DMS 273 (cell line): ENCODE results near the gene SP2.

Experiments
- DNase-seq: peaks from one replicate; lab custom pipeline; 2025; ENCODE audit not compliant: unreplicated experiment; lab: John Stamatoyannopoulos, UW

Gene SP2

GRCh38 chr17:47889734-47890529 is 6.1 kb upstream of the SP2 start:
- peak; percentile 90 for DNase-seq

- DNase-seq: no peak
These were observed 4.4 kb upstream of the SP2 start for GRCh38 chr17:47891545-47892088.

- no peak for DNase-seq
These were observed 1.3 kb upstream of the SP2 start for GRCh38 chr17:47894498-47895346.

- peak; percentile 62 for DNase-seq
These were observed 635 bp upstream of the SP2 start for GRCh38 chr17:47895347-47895855.

DNA sequence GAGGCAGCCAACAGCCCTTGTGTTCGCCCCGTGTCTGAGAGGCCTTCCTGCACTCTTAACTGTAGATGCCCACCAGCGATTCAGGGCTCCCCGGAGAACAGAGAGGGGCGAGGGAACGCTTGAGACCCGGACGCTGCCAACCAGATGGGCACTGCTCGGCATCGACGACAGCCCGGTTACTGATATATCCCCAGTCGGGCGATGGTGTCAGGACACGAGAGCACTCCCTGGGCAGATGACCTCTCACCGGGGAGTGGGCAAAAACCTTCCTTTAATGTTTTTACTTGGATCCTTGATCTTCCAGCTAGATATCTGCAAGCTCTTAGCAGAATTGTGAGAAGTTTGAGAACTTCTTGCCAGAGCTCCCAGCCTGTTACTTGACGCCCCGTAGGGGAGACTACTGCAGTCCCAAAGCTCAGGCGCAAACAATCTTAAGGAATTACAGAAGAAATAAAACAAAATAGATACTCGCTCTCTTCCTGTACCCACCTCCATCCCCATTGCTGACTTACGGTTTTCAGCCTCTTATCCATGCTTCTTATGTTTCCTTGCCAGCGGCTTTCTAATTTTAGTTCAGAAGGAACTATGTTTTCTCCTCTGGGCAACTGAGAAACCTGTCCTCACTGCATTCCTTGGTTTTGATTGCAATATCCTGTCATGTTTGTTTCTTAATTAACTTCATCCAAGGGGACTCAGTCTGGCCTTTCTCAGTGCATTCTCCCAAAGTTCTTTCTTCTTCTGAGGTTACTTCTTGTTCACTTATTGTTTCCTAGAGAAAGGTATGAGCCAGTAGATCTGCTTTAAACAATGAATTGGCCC is 845 bp downstream of the SP2 start:
- DNase-seq: peak; percentile 84

- DNase-seq: no peak
These were observed 1.5 kb downstream of the SP2 start for GRCh38 chr17:47897561-47897960.

GRCh38 chr17:47898241-47898640 is 2.2 kb downstream of the SP2 start:
- DNase-seq: no peak

- no peak for DNase-seq
These were observed 3.6 kb downstream of the SP2 start for GRCh38 chr17:47899643-47900042.

GRCh38 chr17:47901423-47901822 is 5.4 kb downstream of the SP2 start:
- DNase-seq: no peak

GRCh38 chr17:47902039-47902744 is 6.2 kb downstream of the SP2 start:
- DNase-seq: no peak

DNA sequence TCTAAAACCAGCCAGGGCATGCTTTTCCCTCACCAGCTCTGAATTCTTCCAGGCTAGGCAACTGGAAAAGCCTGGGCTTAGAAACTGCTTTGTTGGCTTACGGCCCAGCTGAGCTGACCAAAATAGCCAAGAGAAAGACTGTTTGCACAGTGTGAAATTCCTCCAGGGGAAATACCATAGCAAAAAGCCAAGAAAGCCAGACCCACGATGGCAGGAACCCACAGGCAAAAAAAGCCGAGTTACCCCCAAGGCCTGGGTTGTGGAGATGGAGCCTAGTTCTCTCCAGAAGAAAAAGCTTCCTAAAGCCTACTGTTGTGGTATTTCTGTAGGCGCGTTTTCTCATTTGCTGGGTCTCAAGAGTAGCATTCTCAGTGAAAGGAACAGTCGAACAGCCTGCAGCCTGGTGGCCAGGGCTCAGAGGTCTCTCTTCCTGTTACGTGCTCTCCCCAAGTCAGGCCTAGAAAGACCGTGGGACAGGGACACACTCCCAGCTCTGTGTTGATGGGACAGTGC is 9.2 kb downstream of the SP2 start:
- DNase-seq: no peak

- no peak for DNase-seq
These were observed 10.4 kb downstream of the SP2 start for GRCh38 chr17:47906443-47906842.

DNA sequence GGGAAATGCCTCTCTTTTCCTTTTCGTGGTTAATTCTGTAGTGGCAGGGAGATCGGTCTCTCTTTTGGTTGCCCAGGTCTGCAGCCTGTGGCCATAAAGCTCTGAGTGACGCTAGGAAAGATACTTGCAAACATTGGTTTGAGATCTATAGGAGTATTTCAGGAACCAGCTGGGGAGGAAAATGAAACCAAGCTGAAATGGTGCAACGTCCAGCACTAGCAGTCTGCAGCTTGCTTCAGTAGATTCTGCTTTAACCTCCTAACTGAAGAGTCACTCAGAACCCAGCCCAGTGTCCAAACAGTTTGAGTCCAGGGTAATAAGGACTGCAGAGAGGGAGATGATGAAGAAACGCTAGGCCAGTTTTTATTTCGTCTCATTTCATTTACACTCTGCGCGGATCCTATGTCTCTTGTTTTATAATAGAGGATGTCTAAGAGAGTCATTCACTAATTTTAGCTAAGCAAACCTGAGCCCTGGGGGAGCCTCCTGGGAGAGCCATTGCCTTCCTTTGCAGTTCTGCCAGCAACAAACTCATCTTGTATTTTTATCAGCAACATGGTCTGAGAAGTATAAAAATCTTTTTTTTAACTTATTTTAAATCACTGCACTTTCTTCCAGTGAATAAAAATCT is 12.0 kb downstream of the SP2 start:
- no peak for DNase-seq

DNA sequence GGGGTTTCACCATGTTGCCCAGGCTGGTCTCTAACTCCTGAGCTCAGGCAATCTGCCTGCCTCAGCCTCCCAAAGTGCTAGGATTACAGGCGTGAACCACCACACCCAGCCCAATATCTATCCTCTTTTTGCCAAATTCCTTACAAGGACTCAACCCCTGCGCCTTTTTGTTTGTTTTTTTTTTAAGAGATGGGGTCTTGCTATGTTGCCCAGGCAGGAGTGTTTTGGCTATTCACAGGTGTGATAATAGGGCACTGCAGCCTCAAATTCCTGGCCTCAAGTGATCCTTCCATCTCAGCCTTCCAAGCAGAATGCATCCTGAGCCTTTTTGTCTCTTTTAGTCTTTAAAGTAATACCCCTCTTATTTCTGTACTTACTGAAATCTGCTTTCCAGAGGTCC is 17.0 kb downstream of the SP2 start:
- no peak for DNase-seq

GRCh38 chr17:47914306-47914948 is 18.4 kb downstream of the SP2 start:
- DNase-seq: peak; percentile 41

DNA sequence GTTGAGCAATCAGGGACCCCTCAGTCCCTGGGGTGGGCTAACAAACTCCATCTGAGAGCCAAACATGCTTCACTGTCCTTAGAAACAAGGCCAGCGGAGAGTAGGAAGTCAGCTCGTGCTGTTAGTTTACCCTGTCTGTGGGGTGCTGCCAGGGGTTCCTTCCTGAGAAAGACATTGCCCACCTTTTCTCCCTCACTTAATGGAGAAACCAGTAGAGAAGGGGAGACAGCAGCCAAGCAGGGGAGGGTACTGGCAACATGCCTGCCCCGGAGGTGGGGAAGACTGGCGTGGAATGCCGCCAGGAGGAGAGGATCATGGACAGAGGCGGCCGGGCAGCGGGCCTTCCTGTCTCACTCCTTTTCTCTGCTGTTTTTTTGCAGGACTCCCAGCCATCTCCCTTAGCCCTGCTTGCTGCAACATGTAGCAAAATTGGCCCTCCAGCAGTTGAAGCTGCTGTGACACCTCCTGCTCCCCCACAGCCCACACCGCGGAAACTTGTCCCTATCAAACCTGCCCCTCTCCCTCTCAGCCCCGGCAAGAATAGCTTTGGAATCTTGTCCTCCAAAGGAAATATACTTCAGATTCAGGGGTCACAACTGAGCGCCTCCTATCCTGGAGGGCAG is 19.9 kb downstream of the SP2 start:
- peak; percentile 26 for DNase-seq

DNA sequence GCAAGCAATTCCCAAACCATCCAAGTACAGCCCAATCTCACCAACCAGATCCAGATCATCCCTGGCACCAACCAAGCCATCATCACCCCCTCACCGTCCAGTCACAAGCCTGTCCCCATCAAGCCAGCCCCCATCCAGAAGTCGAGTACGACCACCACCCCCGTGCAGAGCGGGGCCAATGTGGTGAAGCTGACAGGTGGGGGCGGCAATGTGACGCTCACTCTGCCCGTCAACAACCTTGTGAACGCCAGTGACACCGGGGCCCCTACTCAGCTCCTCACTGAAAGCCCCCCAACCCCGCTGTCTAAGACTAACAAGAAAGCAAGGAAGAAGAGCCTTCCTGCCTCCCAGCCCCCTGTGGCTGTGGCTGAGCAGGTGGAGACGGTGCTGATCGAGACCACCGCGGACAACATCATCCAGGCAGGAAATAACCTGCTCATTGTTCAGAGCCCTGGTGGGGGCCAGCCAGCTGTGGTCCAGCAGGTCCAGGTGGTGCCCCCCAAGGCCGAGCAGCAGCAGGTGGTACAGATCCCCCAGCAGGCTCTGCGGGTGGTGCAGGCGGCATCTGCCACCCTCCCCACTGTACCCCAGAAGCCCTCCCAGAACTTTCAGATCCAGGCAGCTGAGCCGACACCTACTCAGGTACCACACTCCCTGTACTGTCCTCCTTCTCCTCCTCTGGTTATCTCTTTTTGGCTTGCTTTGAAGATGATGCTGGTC is 20.6 kb downstream of the SP2 start:
- no peak for DNase-seq

DNA sequence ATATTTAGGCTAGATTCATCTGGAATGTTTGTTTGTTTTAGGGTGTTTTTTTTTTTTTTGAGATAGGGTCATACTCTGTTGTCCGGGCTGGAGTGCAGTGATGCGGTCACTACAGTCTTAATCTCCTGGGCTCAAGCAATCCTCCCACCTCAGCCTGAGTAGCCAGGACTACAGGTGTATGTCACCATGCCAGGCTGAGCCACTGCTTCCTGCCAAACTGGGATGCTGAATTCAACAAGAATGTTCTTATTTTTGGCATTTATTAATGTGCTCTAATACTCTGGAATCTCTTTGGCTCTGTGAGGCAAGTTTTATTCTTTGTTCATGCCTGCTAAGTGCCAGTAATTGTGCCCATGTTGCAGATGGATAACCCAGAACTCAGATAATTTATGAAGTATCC is 21.5 kb downstream of the SP2 start:
- no peak for DNase-seq
